ENCODE results near the gene HNRNPL. TPM values are rescaled to one million over a fixed set of nuclear protein-coding genes. Genes with fewer than 3 reads are reported as not detected.

The HNRNPL gene
- total and polyA plus RNA-seq, 9 of the 15 experiments (the other 6 are each of a cell fraction or from before 2014, with no cell fraction given), result 39.5 to 610 (median 299) TPM

GRCh38 chr19:38819231-38819920 is 30.4 kb downstream of the HNRNPL start (continued):
- TF ChIP-seq ZNF212 (CRISPR knock-in tag; IDR thresholded peaks at IDR 0.05) (no peak), ZNF174 (CRISPR knock-in tag; IDR thresholded peaks at IDR 0.05) (no peak), MIER1 (IDR thresholded peaks at IDR 0.05; ENCODE audit: low read depth) (no peak), DMBX1 (CRISPR knock-in tag; IDR thresholded peaks at IDR 0.05; ENCODE audit: borderline replicate concordance) (no peak), HIVEP1 (CRISPR knock-in tag; IDR thresholded peaks at IDR 0.05) (no peak), FOXK2 (conservative IDR thresholded peaks at IDR 0.05 in 1 of 2, IDR thresholded peaks at IDR 0.05 in 1 of 2; ENCODE audit: low read depth in 2 of 2) (no peak), HES1 (IDR thresholded peaks at IDR 0.05; ENCODE audit: low read depth) (peak; percentile 55; the same call in 1 of the 2 replicates), BRD9 (IDR thresholded peaks at IDR 0.05; ENCODE audit: low read depth, partially characterized antibody) (no peak), PHF8 (IDR thresholded peaks at IDR 0.05; ENCODE audit: borderline replicate concordance, low read length) (no peak), ZNF431 (CRISPR knock-in tag; IDR thresholded peaks at IDR 0.05) (no peak), RHOXF2B (CRISPR knock-in tag; conservative IDR thresholded peaks at IDR 0.05) (no peak), ZKSCAN1 (IDR thresholded peaks at IDR 0.05; ENCODE audit: low read depth, low read length) (no peak), FOXP1 (CRISPR knock-in tag; IDR thresholded peaks at IDR 0.05) (no peak), PCBP1 (IDR thresholded peaks at IDR 0.05; ENCODE audit: low read depth, low read length, poor library complexity, severe bottlenecking) (no peak), E4F1 (CRISPR knock-in tag; IDR thresholded peaks at IDR 0.05; ENCODE audit: borderline replicate concordance) (no peak), SRSF1 (IDR thresholded peaks at IDR 0.05; ENCODE audit: low read depth, low read length) (no peak), ETV5 (CRISPR knock-in tag; IDR thresholded peaks at IDR 0.05; ENCODE audit: low read depth) (peak; percentile 91), ZFP1 (CRISPR knock-in tag; IDR thresholded peaks at IDR 0.05) (no peak), ATF4 (CRISPR knock-in tag; IDR thresholded peaks at IDR 0.05) (no peak), GTF2E2 (tag; IDR thresholded peaks at IDR 0.05) (no peak), RNF219 (CRISPR knock-in tag; IDR thresholded peaks at IDR 0.05) (no peak)
- TF ChIP-seq, protein P1, sequence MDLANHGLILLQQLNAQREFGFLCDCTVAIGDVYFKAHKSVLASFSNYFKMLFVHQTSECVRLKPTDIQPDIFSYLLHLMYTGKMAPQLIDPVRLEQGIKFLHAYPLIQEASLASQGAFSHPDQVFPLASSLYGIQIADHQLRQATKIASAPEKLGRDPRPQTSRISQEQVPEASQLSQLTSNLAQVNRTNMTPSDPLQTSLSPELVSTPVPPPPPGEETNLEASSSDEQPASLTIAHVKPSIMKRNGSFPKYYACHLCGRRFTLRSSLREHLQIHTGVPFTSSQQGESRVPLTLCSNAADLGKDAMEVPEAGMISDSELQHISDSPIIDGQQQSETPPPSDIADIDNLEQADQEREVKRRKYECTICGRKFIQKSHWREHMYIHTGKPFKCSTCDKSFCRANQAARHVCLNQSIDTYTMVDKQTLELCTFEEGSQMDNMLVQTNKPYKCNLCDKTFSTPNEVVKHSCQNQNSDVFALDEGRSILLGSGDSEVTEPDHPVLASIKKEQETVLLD (IDR thresholded peaks at IDR 0.05), result 0 out of 2 replicates have a peak, but pooled peaks have one; percentile 31
